ENCODE results near the gene MYO3B.
"Not testable (repeated sequence)": the region's sequence is repeated elsewhere in the genome, so short reads cannot be mapped to it uniquely, and the experiment has no call there.

The MYO3B gene

DNA sequence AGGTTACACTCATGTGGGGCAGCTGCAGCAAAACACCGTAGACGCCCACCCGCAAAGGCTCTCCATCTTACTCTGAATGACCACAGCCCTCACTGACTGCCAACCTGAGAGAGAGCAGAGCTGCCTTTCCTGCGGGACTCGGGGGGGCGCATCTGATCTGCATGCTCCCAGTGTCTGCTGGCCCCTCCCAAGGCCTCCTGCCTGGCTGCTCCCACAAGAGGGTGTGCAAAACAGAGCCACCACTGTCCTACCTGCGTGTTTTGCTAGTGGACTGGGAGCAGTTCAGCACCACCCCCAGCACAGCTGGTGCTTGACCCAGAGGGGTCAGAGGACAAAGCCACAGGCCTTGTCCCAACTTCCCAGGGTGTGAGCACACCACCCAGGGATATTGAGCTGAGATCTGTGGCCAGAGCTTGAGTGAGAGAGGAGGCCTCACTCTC is 76.4 kb downstream of the MYO3B start:
- Histone ChIP-seq H3K36me3 (ENCODE audit: insufficient read depth, low read depth, low read length) (no peaks in the 10 kb centered on the region), H3K9ac (ENCODE audit: low read depth, low read length) (no peak overlapping the region), H3K27me3 (ENCODE audit: insufficient read depth, low read length) (no peaks in the 10 kb centered on the region)

DNA sequence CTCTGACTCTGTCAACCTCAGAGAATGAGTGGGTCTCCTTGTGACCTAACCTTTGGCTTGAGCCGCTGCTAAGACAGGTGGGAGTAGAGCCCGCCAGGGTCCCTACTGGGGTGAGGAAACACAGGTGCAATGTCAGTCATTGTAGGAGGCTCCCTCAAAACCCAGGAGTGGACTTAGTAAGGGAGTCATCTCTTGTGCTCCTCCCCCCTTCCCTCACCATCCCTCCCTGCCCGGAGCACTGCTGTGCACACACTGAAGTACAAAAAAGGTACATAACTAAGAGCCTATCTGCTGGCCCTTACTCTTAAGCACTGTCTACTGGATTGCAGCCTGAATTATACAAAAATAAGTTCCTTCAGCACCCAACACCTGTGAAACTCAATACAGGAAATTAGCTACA is 77.2 kb downstream of the MYO3B start:
- Histone ChIP-seq H3K9me3 (ENCODE audit: insufficient read depth, low read depth, low read length) (no peaks in the 10 kb centered on the region), H3K27me3 (ENCODE audit: insufficient read depth, low read length) (no peaks in the 10 kb centered on the region), H3K4me3 (ENCODE audit: low read length) (no peak overlapping the region), H3K36me3 (ENCODE audit: insufficient read depth, low read depth, low read length) (no peaks in the 10 kb centered on the region), H3K4me1 (ENCODE audit: insufficient read depth, low read length) (no peaks in the 10 kb centered on the region), H3K27ac (ENCODE audit: low read length) (no peak overlapping the region), H3K9ac (ENCODE audit: low read depth, low read length) (no peak overlapping the region)

More for the DNA sequence above, 76.4 kb downstream of the MYO3B start:
- Histone ChIP-seq H3K4me1 (ENCODE audit: insufficient read depth, low read length) (no peaks in the 10 kb centered on the region), H3K27ac (ENCODE audit: low read length) (no peak overlapping the region), H3K9me3 (ENCODE audit: insufficient read depth, low read depth, low read length) (no peaks in the 10 kb centered on the region), H3K4me3 (ENCODE audit: low read length) (no peak overlapping the region)

DNA sequence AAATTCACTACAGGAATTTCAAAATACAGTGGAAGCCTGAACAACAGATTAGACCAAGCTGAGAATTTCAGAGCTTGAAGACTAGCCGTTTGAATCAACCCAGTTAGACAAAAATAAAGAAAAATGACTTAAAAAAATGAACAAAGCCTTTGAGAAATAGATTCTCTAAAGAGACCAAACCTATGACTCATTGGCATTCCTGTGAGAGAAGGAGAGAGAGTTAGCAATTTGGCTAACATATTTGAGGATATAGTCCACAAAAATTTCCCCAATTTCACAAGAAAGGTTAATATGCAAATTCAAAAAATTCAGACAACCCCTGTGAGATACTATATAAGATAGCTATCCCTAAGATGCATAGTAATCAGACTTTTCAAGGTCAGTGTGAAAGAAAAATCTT is 78.0 kb downstream of the MYO3B start:
- no peaks in the 10 kb centered on the region; the same call in 1 of the 2 replicates for H3K9me3 ChIP-seq (ENCODE audit: insufficient read depth, low read depth, low read length)

DNA sequence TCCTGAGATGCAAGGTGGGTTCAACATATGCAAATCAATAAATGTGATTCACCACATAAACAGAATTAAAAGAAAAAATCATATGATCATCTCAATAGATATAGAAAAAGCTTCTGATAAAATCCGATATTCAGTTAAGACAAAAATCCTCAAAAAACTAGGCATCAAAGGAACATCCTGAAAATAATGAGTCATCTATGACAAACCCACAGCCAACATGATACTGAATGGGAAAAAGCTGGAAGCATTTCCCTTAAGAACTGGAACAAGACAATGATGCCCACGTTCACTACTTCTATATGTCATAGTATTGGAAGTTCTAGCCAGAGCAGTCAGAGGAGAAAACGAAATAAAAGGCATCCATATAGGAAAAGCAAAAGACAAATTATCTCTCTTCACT is 80.4 kb downstream of the MYO3B start:
- Histone ChIP-seq H3K27me3 (ENCODE audit: insufficient read depth, low read length) (no peaks in the 10 kb centered on the region), H3K36me3 (ENCODE audit: insufficient read depth, low read depth, low read length) (no peaks in the 10 kb centered on the region), H3K27ac (ENCODE audit: low read length) (no peak overlapping the region), H3K4me1 (ENCODE audit: insufficient read depth, low read length) (no peaks in the 10 kb centered on the region), H3K9ac (ENCODE audit: low read depth, low read length) (no peak overlapping the region), H3K4me3 (ENCODE audit: low read length) (no peak overlapping the region), H3K9me3 (ENCODE audit: insufficient read depth, low read depth, low read length) (peaks cover 5% of the 10 kb centered on the region)

More for the DNA sequence above, 78.0 kb downstream of the MYO3B start:
- H3K36me3 ChIP-seq (ENCODE audit: insufficient read depth, low read depth, low read length), result no peaks in the 10 kb centered on the region
- H3K4me3 ChIP-seq (ENCODE audit: low read length), result no peak overlapping the region
- no peak overlapping the region for H3K27ac ChIP-seq (ENCODE audit: low read length)
- no peak overlapping the region for H3K9ac ChIP-seq (ENCODE audit: low read depth, low read length)
- H3K27me3 ChIP-seq (ENCODE audit: insufficient read depth, low read length), result no peaks in the 10 kb centered on the region
- no peaks in the 10 kb centered on the region for H3K4me1 ChIP-seq (ENCODE audit: insufficient read depth, low read length)

DNA sequence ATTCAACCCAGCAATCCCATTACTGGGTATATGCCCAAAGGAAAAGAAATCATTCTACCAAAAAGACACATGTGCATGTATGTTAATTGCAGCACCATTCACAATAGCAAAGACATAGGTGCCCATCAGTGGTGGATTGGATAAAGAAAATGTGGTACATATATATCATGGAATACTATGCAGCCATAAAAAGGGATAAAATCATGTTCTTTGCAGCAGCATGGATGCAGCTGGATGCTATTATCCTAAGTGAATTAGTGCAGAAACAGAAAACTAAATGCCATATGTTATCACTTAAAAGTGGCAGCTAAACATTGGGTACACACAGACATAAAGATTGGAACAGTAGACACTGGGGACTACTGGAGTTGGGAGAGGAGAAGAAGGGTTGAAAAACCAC is 82.2 kb downstream of the MYO3B start:
- H3K27me3 ChIP-seq (ENCODE audit: insufficient read depth, low read length), result no peaks in the 10 kb centered on the region
- H3K27ac ChIP-seq (ENCODE audit: low read length), result no peak overlapping the region
- H3K4me3 ChIP-seq (ENCODE audit: low read length), result no peak overlapping the region
- peaks cover 10% of the 10 kb centered on the region for H3K9me3 ChIP-seq (ENCODE audit: insufficient read depth, low read depth, low read length)
- no peaks in the 10 kb centered on the region for H3K4me1 ChIP-seq (ENCODE audit: insufficient read depth, low read length)
- H3K9ac ChIP-seq (ENCODE audit: low read depth, low read length), result no peak overlapping the region
- H3K36me3 ChIP-seq (ENCODE audit: insufficient read depth, low read depth, low read length), result no peaks in the 10 kb centered on the region

DNA sequence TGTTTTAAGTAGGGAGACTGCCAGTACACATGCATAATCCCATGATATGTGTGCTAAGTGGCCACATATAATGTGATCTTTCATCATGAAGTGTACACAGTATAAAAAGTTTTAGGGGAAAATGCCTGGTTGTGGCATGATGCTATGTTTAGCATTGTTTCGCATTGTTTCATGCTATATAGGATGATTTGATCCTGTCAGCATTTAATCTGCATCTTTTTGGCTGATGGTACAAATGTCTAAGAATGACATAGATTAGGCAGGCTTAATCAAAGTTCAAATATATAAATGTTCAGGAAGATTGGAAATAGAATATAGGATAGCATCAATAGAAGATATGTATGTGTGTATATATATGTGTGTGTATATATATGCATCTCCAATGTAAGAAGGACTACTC is 83.6 kb downstream of the MYO3B start:
- Histone ChIP-seq H3K4me3 (ENCODE audit: low read length) (no peak overlapping the region), H3K27me3 (ENCODE audit: insufficient read depth, low read length) (no peaks in the 10 kb centered on the region), H3K9me3 (ENCODE audit: insufficient read depth, low read depth, low read length) (peaks cover 10% of the 10 kb centered on the region), H3K4me1 (ENCODE audit: insufficient read depth, low read length) (no peaks in the 10 kb centered on the region), H3K27ac (ENCODE audit: low read length) (no peak overlapping the region), H3K36me3 (ENCODE audit: insufficient read depth, low read depth, low read length) (no peaks in the 10 kb centered on the region), H3K9ac (ENCODE audit: low read depth, low read length) (no peak overlapping the region)

DNA sequence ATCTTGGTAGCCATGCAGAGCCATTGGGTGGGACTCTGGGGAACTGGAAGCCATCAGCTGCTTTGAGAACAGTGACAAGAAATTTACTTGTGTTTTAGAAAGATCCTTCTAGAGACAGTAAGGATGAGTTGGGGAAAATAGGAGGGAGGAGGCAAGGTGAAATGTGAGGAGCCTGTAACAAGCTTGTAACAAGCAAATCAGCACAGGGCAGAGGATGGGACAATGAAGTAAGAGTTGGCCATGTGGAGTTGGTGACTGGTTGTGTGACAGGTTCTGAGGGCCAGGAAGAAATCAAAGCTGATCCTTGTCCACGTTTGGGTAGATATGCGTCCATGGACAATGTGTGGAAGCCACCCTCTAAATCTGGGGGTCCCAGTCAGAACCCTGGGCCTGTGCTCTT is 84.4 kb downstream of the MYO3B start:
- Histone ChIP-seq H3K9ac (ENCODE audit: low read depth, low read length) (no peak overlapping the region), H3K27me3 (ENCODE audit: insufficient read depth, low read length) (no peaks in the 10 kb centered on the region), H3K9me3 (ENCODE audit: insufficient read depth, low read depth, low read length) (peaks cover 10% of the 10 kb centered on the region), H3K4me3 (ENCODE audit: low read length) (no peak overlapping the region), H3K27ac (ENCODE audit: low read length) (no peak overlapping the region), H3K36me3 (ENCODE audit: insufficient read depth, low read depth, low read length) (no peaks in the 10 kb centered on the region), H3K4me1 (ENCODE audit: insufficient read depth, low read length) (no peaks in the 10 kb centered on the region)

DNA sequence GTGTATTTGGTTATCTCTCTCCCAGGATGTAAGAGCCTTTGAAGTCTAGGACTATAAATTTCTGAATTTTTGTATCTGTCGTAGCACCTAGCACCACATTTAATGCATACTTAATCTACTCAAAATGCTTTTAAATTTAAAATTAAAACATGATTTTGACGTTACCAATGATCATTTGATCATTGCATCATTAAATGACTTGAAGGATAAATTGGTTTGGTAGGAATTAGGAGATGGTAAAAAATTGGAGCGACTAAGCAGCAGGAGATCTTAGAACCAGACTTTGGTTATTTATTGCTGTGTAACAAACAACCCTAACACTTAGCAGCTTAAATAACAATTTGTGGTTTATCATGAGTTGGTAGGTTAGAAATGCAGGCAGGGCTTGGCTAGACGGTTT is 84.9 kb downstream of the MYO3B start:
- Histone ChIP-seq H3K9me3 (ENCODE audit: insufficient read depth, low read depth, low read length) (peaks cover 10% of the 10 kb centered on the region), H3K36me3 (ENCODE audit: insufficient read depth, low read depth, low read length) (no peaks in the 10 kb centered on the region), H3K27ac (ENCODE audit: low read length) (no peak overlapping the region), H3K4me3 (ENCODE audit: low read length) (no peak overlapping the region), H3K4me1 (ENCODE audit: insufficient read depth, low read length) (no peaks in the 10 kb centered on the region), H3K9ac (ENCODE audit: low read depth, low read length) (no peak overlapping the region), H3K27me3 (ENCODE audit: insufficient read depth, low read length) (no peaks in the 10 kb centered on the region)

DNA sequence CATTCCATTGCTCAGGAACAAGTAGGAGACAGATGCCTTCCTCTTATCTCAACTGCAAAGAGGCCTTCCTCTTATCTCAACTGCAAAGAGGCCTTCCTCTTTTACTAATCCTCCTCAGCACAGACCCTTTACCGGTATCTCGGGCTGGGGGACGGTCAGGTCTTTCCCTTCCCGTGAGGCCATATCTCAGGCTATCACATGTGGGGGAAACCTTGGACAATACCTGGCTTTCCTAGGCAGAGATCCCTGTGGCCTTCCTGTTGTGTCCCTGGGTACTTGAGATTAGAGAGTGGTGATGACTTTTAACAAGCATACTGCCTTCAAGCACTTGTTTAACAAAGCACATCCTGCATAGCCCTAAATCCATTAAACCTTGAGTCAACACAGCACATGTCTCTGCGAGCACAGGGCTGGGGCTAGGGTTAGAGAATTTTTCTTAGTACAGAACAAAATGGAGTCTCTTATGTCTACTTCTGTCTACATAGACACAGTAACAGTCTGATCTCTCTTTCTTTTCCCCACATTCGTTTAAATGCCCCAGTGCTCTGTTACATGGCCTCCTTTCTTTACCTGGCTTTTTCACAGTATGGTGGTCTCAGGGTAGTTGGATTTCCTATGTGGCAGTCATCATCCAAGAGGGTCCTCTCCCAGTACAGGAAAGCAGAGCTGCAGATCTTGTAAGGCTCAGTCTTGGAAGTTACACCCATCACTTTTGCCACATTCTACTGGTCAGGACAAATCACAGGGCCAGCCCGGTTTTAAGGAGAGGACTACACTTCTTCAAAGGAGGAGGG is 86.0 kb downstream of the MYO3B start:
- not testable (repeated sequence) for H3K4me1 ChIP-seq (ENCODE audit: insufficient read depth, low read length); H3K27ac ChIP-seq (ENCODE audit: low read length); H3K9ac ChIP-seq (ENCODE audit: low read depth, low read length)

DNA sequence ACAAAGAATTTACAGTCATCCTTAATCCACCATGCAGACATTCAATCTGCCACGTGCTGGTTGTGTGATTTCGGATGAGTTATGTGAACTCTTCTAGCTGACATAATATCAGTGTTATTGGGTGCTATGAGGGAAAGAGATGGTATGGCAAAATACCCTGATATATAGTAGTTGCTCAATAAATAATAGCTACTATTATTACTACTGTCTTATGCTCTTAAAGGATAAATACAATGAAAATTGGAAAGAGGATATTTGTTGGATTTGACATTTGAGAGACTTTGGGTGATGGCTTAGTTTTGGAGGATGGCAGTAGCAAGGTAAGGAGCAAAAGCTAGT is 86.5 kb downstream of the MYO3B start:
- H3K4me1 ChIP-seq (ENCODE audit: insufficient read depth, low read length), result no peaks in the 10 kb centered on the region
- H3K9me3 ChIP-seq (ENCODE audit: insufficient read depth, low read depth, low read length), result peaks cover 10% of the 10 kb centered on the region
- H3K9ac ChIP-seq (ENCODE audit: low read depth, low read length), result no peak overlapping the region
- H3K27me3 ChIP-seq (ENCODE audit: insufficient read depth, low read length), result no peaks in the 10 kb centered on the region
- no peaks in the 10 kb centered on the region for H3K36me3 ChIP-seq (ENCODE audit: insufficient read depth, low read depth, low read length)
- H3K4me3 ChIP-seq (ENCODE audit: low read length), result no peak overlapping the region
- no peak overlapping the region for H3K27ac ChIP-seq (ENCODE audit: low read length)

More for the DNA sequence above, 86.0 kb downstream of the MYO3B start:
- not testable (repeated sequence) for H3K36me3 ChIP-seq (ENCODE audit: insufficient read depth, low read depth, low read length); H3K9me3 ChIP-seq (ENCODE audit: insufficient read depth, low read depth, low read length); H3K4me3 ChIP-seq (ENCODE audit: low read length); H3K27me3 ChIP-seq (ENCODE audit: insufficient read depth, low read length)

DNA sequence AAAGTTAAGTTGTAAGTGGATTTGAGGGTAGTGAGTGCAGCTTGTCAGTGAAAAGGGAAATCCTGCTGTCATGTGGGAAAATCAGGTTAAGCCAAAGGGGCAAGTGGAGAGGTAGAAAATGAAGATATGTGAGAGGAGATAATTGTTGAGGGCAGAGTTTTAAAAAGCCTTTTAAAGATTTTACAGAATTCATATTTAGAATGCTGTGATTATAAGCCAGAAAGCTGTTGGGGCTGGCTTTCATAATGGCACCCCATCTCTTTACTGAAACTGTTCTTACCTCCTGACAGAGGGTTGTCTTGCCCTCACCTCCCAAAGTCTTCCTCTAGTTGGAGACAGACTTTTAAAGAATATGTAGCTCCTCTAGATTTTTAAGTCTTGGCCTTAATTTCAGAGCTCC is 86.9 kb downstream of the MYO3B start:
- H3K9me3 ChIP-seq (ENCODE audit: insufficient read depth, low read depth, low read length), result peaks cover 10% of the 10 kb centered on the region
- H3K4me3 ChIP-seq (ENCODE audit: low read length), result no peak overlapping the region
- H3K9ac ChIP-seq (ENCODE audit: low read depth, low read length), result no peak overlapping the region
- no peak overlapping the region for H3K27ac ChIP-seq (ENCODE audit: low read length)
- no peaks in the 10 kb centered on the region for H3K36me3 ChIP-seq (ENCODE audit: insufficient read depth, low read depth, low read length)
- no peaks in the 10 kb centered on the region for H3K4me1 ChIP-seq (ENCODE audit: insufficient read depth, low read length)
- no peaks in the 10 kb centered on the region for H3K27me3 ChIP-seq (ENCODE audit: insufficient read depth, low read length)

DNA sequence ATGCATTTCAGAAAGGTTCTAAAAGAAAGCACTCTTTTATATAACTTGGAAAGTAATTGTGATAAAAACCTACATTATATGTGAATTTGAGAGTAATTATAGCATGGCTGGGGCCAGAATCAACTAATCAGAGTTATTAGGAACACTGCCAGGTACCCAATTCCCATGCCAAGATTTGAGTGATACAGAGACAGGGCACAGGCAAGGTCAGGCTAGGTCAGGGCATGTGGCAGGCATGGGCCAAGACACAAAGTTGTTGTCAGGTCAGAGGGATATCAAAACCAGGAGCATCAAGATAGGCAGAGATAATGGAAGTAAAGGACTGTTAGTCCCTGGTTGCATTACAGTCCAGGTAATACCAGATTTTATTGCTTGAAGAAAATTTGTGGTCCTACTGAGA is 87.4 kb downstream of the MYO3B start:
- no peaks in the 10 kb centered on the region for H3K36me3 ChIP-seq (ENCODE audit: insufficient read depth, low read depth, low read length)
- peaks cover 10% of the 10 kb centered on the region for H3K9me3 ChIP-seq (ENCODE audit: insufficient read depth, low read depth, low read length)
- H3K4me1 ChIP-seq (ENCODE audit: insufficient read depth, low read length), result no peaks in the 10 kb centered on the region
- H3K27ac ChIP-seq (ENCODE audit: low read length), result no peak overlapping the region
- no peak overlapping the region for H3K4me3 ChIP-seq (ENCODE audit: low read length)
- H3K9ac ChIP-seq (ENCODE audit: low read depth, low read length), result no peak overlapping the region
- no peaks in the 10 kb centered on the region for H3K27me3 ChIP-seq (ENCODE audit: insufficient read depth, low read length)
